OCI-LY7 (cell line): ENCODE measurements around the gene VAMP8. TPM values are rescaled to one million over a fixed set of nuclear protein-coding genes. Genes with fewer than 3 reads are reported as not detected.

Experiments
- BruUV-seq: library from RNA; stranded (reverse); fragments of 400-500 nt; replicated peaks from 2 replicates; lab custom pipeline; 2021; lab: Mats Ljungman, UMichigan
- CTCF ChIA-PET: fragments of 300-600 bp; sonication (Branson Sonifier 250); formaldehyde crosslinking; loops from one replicate; lab custom pipeline; 2022; ENCODE audit warnings: antibody characterized with exemption; ENCODE audit not compliant: unreplicated experiment; lab: Charles Lee
- POLR2A ChIA-PET: fragments of 300-600 bp; sonication (Branson Sonifier 250); formaldehyde crosslinking; loops from one replicate; lab custom pipeline; 2022; ENCODE audit warnings: antibody characterized with exemption; lab: Charles Lee
- DNase-seq: peaks from one replicate; pipeline ENCODE4 v3.0.0-alpha.2; 2015; ENCODE audit warnings: low spot score
- H2AFZ ChIP-seq: fragments of 200-600 bp; sonication (generic), shearing (Covaris generic); 2 replicates; pipeline ENCODE4 v1.6.1; 2014; ENCODE audit warnings: mild to moderate bottlenecking, antibody characterized with exemption, low read length, moderate library complexity
- H3K27ac ChIP-seq: fragments of 200-600 bp; sonication (generic); 2 replicates; pipeline ENCODE4 v1.5.1; 2014; ENCODE audit warnings: mixed run types, low read depth, mild to moderate bottlenecking, moderate library complexity, low read length, inconsistent platforms; ENCODE audit not compliant: poor library complexity, severe bottlenecking
- H3K36me3 ChIP-seq: fragments of 200-600 bp; sonication (generic); 2 replicates; pipeline ENCODE4 v1.6.1; 2014; ENCODE audit warnings: mild to moderate bottlenecking, antibody characterized with exemption, low read length, moderate library complexity, mixed read lengths; ENCODE audit not compliant: insufficient read depth
- H3K4me1 ChIP-seq: fragments of 200-600 bp; sonication (generic); 2 replicates; pipeline ENCODE4 v1.5.1; 2014; ENCODE audit warnings: mild to moderate bottlenecking, low read length; ENCODE audit not compliant: insufficient read depth, poor library complexity, severe bottlenecking
- H3K4me2 ChIP-seq: fragments of 200-600 bp; sonication (generic); 2 replicates; pipeline ENCODE4 v1.6.1; 2014; ENCODE audit warnings: mild to moderate bottlenecking, low read length
- H3K4me3 ChIP-seq: fragments of 200-600 bp; sonication (generic); 2 replicates; pipeline ENCODE4 v1.5.1; 2014; ENCODE audit warnings: mild to moderate bottlenecking, low read depth, low read length; ENCODE audit not compliant: poor library complexity, severe bottlenecking
- H3K79me2 ChIP-seq: fragments of 200-600 bp; sonication (generic); 2 replicates; pipeline ENCODE4 v1.6.1; 2016; ENCODE audit warnings: low read depth, mild to moderate bottlenecking, low read length, moderate library complexity, mixed read lengths; ENCODE audit not compliant: insufficient read depth
- H3K9me2 ChIP-seq: fragments of 200-600 bp; sonication (generic); 2 replicates; pipeline ENCODE4 v1.6.1; 2016; ENCODE audit warnings: mild to moderate bottlenecking, low read length, mixed read lengths; ENCODE audit not compliant: insufficient read depth
- H3K9me3 ChIP-seq: fragments of 200-600 bp; sonication (generic); 2 replicates; pipeline ENCODE4 v1.6.1; 2014; ENCODE audit warnings: mild to moderate bottlenecking, mixed run types, low read length, mixed read lengths
- H4K20me1 ChIP-seq: fragments of 200-600 bp; sonication (generic); 2 replicates; pipeline ENCODE4 v1.6.1; 2014; ENCODE audit warnings: mild to moderate bottlenecking, antibody characterized with exemption, low read length, moderate library complexity, mixed read lengths; ENCODE audit not compliant: insufficient read depth
- EZH2phosphoT487 ChIP-seq: fragments of 200-600 bp; sonication (generic); IDR thresholded peaks from 2 replicates; pipeline ENCODE4 v1.6.1; 2018; ENCODE audit warnings: low read depth, borderline replicate concordance, mild to moderate bottlenecking, mixed run types, antibody characterized with exemption, low read length, moderate library complexity, mixed read lengths
- intact Hi-C: fragments of 100-400 bp; cut with micrococcal nuclease; formaldehyde crosslinking; loops from one replicate; pipeline ENCODE4 v1.10.0; 2022; ENCODE audit not compliant: unreplicated experiment
- total RNA-seq, 2 experiments: library from RNA; depleted of rRNA in 1 of 2; stranded (reverse); fragments of >200 nt in 1 of 2; shearing (Covaris generic) in 1 of 2; gene quantifications; 2 replicates each; pipeline ENCODE4 v1.2.3, GENCODE V29; 2014 to 2022
- TF ChIP-seq, protein P1 (sequence below): fragments of 200-600 bp; sonication (generic); conservative IDR thresholded peaks from 2 replicates; pipeline ENCODE4 v1.5.1; 2014; ENCODE audit warnings: mild to moderate bottlenecking, antibody characterized with exemption, low read length, moderate library complexity, mixed read lengths

Gene VAMP8
- total RNA-seq, 2 experiments from 2014 or later = 112 to 152 TPM

DNA sequence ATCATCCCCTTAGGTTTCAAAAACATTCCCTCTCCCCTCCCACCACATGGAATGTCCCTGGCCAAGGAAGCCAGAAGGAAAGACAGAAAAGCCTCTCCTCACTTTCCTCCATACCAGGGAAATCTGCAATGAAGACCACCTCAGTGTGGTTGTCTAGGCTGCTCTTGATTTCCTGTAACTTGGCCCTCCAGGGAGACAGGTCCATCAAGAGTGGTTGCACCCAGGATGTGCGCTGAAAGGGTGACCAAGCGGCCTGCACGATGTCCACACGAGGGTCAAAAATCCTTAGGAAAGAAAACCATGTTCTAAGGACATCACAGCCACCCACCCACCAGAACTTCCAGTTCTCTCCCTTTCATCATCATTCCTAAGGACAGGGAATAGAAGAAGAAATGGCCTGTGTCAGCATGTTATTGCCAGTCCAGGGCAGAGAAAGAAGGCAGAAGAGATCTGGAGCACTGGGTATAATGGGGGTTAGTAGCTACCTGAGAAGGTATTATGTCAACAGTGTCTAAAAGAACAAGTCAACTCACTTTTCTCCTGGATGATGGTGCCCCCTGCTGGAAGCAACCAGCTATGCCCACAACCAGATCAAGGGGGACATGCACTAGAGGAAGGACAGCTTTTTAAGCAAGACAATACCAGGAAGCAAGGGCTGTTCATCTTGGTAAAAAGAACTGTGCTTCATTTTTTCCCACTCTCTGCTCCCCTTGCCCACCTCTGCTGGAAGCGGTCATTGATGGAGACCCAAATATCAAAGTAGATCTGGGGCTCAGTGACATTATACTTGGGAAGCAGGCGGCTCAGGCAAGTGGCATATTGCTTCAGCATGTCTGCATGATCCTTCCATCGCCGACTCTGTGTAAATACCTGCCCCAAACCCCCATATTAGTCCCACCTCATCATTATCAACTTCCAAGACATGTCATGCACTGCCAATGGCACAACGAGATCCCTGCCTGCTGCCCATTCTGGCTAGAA is 25.4 kb upstream of the VAMP8 start:
- H3K4me1 ChIP-seq = no peaks in the 10 kb centered on the region
- H2AFZ ChIP-seq = no peak overlapping the region
- no peak overlapping the region for H3K4me3 ChIP-seq
- H3K36me3 ChIP-seq = peaks cover 81% of the 10 kb centered on the region
- ChIA-PET POLR2A (interaction anchor here (0.9 to 5.3 kb wide), 4 partner anchors 9 to 133 kb away, joined by 4 to 48 read pairs (median 10); partner anchors contain the start of genes GGCX, MAT2A and SH2D6), CTCF (interaction anchor here (1.0 to 1.9 kb wide), 4 partner anchors 9 to 133 kb away, joined by 3 to 8 read pairs (median 5); partner anchors contain the start of gene SH2D6)
- no peak overlapping the region for H3K4me2 ChIP-seq
- H4K20me1 ChIP-seq = no peaks in the 10 kb centered on the region
- H3K79me2 ChIP-seq = no peaks in the 10 kb centered on the region
- intact Hi-C loops = loop anchor here (1.0 kb wide), 2 partner anchors 132 to 161 kb away; no protein-coding TSS in a partner anchor
- no peak for TF ChIP-seq EZH2phosphoT487
- TF ChIP-seq, protein P1, sequence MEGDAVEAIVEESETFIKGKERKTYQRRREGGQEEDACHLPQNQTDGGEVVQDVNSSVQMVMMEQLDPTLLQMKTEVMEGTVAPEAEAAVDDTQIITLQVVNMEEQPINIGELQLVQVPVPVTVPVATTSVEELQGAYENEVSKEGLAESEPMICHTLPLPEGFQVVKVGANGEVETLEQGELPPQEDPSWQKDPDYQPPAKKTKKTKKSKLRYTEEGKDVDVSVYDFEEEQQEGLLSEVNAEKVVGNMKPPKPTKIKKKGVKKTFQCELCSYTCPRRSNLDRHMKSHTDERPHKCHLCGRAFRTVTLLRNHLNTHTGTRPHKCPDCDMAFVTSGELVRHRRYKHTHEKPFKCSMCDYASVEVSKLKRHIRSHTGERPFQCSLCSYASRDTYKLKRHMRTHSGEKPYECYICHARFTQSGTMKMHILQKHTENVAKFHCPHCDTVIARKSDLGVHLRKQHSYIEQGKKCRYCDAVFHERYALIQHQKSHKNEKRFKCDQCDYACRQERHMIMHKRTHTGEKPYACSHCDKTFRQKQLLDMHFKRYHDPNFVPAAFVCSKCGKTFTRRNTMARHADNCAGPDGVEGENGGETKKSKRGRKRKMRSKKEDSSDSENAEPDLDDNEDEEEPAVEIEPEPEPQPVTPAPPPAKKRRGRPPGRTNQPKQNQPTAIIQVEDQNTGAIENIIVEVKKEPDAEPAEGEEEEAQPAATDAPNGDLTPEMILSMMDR = peak; percentile 96
- H3K27ac ChIP-seq = no peak overlapping the region
- H3K9me3 ChIP-seq = no peaks in the 10 kb centered on the region
- no TSS peak for BruUV-seq
- peak; percentile 83 for DNase-seq
- no peaks in the 10 kb centered on the region for H3K9me2 ChIP-seq

DNA sequence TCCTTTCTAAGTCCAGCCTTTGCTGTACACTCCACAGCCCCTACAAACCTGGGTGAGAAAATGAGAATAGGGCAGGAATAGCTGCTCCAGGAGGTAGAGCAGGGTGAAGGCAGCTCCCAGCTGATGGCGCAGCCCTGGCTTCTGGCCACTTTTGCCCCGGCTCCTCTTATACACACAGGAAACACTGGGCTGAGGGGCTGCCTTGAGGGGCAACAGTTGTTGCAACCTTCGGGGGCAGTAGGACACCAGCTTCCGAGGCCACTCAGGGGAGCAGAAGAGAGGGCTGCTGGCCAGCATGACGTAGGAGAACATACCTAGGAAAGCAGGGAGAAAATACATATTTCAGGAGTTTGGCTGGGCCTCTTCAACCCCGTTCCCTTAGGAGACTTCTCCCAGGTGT is 24.2 kb upstream of the VAMP8 start:
- CTCF ChIA-PET = interaction anchor here (0.7 kb wide), 1 partner anchor 134 kb away, joined by 3 read pairs; no protein-coding TSS in a partner anchor
- Histone ChIP-seq H3K36me3 (peaks cover 76% of the 10 kb centered on the region), H3K79me2 (no peaks in the 10 kb centered on the region), H2AFZ (no peak overlapping the region), H3K27ac (no peak overlapping the region), H3K9me3 (no peaks in the 10 kb centered on the region), H4K20me1 (no peaks in the 10 kb centered on the region), H3K9me2 (no peaks in the 10 kb centered on the region), H3K4me3 (no peak overlapping the region), H3K4me1 (no peaks in the 10 kb centered on the region), H3K4me2 (no peak overlapping the region)
- intact Hi-C loops = no loop called here
- POLR2A ChIA-PET = no interaction called here
- BruUV-seq = no TSS peak
- TF ChIP-seq, protein P1 = no peak
- no peak for TF ChIP-seq EZH2phosphoT487
- no peak for DNase-seq
